GM21515 (cell line): ENCODE results near the gene ZNF26.
"Not testable (repeated sequence)": the region's sequence is repeated elsewhere in the genome, so short reads cannot be mapped to it uniquely, and the experiment has no call there.

Source experiments
- ATAC-seq: cut with Tn5 transposase; IDR thresholded peaks from one replicate; pipeline ENCODE4 v1.9.1; 2021; ENCODE audit not compliant: unreplicated experiment

Gene ZNF26

DNA sequence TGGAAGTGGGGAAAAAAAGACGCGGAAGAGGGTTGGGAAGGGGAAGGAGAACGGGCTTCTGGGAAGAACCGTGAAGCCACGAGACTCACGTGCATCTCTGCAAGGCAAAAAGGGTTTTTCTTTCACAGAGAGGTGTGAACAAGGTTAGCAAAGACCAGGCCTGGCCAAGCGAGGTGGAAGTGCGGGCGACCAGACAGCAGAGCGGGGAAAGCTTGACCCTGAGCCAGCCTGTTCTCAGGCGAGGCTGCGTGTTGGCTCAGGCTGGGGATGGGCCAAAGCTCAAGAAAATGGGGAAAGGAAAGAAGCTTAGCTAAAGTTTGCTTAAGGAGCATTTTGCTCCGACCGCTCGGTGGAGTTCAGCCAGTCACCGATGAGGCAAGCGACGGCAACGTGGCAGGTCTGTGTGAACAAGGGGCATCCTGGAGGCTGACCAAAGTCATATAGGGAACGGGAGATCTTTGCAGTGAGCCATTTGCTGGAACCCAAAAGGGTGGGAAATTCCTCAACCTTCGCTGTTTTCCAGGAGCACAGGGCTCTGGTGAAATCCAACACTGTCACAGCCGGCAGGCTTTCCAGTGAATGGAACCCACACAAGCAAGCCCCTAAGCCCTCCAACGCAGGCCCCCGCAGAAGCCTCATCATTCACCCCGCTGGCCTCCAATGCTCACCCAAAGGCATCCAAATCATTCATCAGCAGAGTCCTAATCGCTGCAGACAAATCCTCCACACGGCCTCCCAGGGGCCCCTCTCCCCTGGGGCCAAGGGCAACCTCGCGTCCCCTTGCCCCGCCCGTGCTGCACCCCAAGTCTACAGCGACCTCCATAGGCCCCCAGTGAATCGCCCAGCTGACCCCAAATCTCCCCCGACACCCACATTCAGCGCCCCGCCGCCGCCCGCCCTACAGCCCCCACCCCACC lies 30.8 kb upstream of the ZNF26 start:
- peak; percentile 22 for ATAC-seq

DNA sequence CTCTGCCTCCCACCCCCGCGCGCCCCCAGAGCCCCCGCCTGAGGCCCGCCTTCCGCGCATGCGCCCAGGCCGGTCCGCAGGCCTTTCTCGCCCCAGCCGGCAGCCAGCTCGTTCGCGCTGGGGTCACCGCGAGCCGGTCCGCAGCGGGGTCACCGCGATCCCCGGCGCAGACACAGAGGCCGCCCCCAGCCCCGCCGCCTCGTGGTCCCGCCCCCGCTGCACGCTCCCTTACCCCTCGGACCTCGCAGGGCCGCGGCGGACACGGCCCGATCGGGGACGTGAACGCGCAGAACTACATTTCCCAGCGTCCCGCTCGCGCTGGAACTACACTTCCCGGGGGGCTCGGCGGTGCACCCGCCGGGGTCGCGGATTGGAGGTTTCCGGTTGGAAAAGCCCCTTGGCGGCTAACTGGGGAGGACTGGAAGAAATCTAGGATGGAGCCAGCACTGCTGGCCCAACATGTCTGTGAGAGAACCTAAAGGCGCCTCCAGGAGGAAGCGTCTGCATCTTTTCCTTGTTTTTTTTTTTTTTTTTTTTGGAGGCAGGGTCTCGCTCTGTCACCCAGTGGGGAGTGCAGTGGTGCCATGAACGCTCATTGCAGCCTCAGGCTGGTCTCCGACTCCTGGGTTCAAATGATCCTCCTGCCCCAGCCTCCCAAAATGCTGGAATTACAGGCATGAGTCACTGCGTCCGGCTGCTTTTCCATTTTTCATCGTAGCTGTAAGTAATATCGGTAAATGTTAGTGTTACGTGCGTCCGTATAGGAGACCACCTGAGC lies 30.0 kb upstream of the ZNF26 start, which contains the start of gene ZNF605:
ZNF605 (minus strand) TSS at position 296 of the 778 bp plus-strand sequence. CDS start 10,671 bp downstream, outside the sequence.
- peak; percentile 92 for ATAC-seq

DNA sequence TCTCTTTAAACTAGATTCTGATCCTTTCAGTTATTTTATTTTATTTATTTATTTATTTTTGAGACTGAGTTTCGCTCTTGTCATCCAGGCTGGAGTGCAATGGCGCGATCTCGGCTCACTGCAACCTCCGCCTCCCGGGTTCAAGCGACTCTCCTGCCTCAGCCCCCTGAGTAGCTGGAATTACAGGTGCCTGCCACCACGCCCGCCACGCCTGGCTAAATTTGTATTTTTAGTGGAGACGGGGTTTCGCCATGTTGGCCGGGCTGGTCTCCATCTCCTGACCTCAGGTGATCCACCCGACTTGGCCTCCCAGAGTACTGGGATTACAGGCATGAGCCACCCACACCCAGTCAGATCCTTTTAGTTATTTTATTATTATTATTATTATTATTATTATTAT lies 24.4 kb upstream of the ZNF26 start:
- not testable (repeated sequence) for ATAC-seq

DNA sequence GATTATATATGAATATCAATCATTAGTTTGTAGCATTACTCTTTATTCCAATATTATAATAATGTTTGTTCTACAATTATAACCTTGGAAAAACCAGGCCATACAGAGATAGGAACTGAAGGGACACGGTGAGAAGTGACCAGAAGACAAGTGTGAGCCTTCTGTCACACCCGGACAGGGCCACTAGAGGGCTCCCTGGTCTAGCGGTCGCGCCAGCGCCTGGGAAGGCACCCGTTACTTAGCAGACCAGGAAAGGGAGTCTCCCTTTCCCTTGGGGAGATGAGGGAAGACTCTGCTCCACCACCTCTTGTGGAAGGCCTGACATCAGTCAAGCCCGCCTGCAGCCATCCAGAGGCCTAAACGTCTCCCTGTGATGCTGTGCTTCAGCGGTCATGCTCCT lies 22.2 kb upstream of the ZNF26 start:
- ATAC-seq, result not testable (repeated sequence)

DNA sequence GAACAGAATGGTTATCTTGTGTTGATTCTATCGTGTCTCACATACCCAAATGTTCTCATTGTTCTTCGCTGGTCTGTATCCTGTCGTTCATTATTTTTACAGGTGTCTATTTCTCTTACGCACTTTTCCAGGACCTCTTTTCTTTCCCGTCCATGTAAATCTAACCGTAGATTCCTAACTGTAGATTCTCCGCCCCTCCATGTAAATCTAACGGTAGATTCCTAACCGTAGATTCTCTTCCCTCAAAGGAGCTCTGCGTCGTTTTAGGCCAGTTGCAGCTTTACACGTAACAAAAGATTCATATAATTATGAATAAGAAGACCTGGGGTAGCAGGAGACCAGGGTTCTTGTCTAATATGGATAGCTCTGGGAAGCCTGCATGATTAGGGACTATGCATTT lies 20.4 kb upstream of the ZNF26 start:
- ATAC-seq, result no peak

DNA sequence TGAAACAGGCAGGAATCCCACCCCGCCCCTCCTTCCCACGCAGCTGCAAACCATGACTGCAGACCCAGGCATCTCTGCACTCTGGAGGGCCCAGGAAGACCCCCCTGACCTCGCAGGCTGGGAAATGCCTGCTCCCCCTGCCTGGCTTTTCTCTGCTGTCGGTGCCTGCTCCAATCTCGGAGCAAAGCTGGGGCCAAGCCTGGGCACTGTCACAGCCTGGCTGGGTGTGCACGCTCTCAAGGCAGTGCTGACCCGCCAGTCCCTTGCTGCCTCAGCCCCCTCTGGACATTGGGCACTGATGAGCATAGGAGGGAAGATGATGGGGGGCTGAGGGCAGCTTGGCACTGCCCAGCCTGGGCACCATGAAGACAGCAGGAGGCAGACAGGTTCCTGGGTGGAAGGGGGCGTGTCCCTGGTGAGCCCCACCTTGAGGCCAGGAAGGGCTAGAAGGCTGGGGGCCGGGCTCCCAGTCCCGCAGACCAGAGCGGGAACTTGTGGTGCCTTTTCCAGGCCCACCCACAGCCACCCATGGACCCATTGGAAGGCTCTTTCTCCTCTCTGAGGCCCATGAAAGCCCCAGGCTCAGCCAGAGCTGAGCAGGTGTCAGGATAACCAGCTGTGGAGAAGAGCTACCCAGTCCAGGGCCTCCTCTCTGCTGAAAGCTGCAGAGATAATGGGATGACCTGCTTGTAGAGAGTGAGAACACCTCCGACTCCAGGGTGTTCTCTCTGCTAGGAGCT lies 19.3 kb upstream of the ZNF26 start:
- no peak for ATAC-seq

DNA sequence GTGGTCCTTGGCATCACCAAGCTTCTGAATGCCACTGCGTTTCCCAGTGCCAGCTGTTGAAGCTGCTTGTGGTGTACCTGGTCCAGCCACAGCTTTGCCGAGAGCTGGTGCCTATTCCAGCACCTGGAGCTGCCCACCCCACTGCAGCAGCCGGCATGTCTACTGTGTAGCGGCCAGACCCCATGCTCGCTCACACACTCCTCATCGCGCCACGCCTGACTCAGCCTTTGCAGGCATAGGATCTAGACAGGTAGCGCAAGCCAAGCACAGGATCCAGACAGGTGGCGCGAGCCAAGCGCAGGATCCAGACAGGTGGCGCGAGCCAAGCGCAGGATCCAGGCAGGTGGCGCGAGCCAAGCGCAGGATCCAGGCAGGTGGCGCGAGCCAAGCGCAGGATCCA lies 18.4 kb upstream of the ZNF26 start:
- no peak for ATAC-seq

DNA sequence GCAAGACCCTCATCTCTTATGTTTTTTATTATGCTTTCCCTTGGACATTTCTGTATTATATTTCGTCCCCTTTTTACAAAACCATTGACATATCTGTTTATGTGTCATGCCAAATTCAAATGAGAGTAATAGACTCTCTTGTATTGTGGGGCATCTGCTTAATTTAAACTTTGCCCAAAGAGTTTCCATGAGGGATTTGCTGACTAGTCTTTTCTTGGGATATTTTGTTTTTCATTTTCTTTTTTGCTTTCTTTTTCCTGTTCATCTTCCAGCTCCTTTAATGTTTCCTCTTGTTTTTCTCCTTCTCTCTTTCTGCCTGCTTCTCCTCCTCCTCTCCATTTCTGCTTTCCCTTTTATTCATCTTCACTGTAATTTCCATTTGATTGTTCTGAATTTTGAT lies 13.8 kb upstream of the ZNF26 start:
- no peak for ATAC-seq

DNA sequence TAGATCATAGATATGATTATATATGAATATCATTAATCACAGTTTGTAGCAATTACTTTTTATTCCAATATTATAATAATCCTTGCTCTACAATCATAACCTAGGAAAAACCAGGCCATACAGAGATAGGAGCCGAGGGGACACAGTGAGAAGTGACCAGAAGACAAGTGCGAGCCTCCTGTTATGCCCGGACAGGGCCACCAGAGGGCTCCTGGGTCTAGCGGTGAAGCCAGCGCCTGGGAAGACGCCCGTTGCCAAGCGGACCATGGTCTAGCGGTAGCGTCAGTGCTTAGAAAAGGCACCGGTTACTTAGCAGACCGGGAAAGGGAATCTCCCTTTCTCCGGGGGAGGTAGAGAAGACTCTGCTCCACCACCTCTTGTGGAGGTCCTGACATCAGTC lies 9.3 kb upstream of the ZNF26 start:
- not testable (repeated sequence) for ATAC-seq

DNA sequence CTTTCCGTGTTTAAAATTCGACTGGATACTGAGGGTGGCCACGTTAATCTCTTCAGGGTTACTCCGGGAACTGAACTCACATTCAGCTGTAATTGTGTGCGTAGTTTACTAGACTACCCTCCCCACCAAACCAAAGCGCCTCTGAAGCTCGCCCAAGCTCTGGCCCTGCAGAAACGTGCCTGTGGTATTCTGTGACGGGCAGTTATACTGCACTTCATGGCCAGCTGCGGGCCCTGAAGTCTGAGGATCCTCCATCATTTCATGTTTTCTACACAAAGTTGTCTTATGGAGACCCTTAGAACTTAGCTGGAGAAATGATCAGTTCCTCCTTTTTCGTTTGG lies 688 bp downstream of the ZNF26 start:
- no peak for ATAC-seq

DNA sequence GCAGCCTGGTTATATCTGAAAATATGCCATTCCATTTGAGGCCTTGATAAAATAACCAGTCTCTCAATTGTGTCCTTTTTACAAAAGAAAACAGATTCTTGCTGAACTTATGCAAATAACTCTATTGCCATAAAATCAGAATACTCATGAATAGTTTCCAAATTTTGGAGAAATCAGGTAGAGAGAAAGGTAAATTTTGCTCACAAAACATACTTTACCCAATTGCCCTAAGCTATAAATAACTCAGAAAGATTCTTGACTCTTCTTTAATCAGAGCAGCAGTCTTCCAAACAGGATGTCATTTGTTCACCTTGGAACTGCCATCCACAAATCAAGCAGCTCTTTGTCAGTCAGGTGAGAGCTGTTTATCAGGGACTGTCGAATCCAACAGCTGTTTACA lies 12.6 kb downstream of the ZNF26 start:
- no peak for ATAC-seq

DNA sequence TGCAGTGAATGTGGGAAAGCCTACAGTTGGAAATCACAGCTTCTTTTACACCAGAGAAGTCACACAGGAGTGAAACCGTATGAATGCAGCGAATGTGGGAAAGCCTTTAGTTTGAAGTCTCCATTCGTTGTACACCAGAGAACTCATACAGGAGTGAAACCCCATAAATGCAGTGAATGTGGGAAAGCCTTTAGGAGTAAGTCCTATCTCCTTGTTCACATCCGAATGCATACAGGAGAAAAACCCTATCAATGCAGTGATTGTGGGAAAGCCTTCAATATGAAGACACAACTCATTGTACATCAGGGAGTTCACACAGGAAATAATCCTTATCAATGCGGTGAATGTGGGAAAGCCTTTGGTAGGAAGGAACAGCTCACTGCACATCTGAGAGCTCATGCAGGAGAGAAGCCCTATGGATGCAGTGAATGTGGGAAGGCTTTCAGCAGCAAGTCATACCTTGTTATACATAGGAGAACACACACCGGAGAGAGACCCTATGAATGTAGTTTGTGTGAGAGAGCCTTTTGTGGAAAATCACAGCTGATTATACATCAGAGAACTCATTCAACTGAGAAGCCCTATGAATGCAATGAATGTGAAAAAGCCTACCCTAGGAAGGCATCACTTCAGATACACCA lies 24.6 kb downstream of the ZNF26 start:
- ATAC-seq, result no peak

DNA sequence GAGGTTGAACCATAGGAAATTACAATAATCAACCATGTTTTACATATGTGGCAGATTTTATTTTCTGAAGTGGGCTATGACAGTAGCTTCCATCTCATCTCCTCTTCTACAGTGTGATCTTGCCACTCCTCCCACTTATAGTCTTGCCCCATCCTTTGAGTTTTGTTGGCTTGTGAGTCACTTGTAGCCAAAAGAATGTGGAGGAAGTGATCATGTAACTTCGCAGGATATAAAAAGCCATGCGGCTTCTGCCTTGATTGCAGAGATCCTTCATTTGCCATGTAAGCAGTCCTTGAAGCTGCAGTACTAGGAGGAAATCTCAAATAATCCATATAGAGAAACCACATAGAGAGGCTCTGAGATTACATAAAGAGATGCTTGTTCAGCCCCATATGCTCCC lies 37.4 kb downstream of the ZNF26 start:
- ATAC-seq, result no peak

DNA sequence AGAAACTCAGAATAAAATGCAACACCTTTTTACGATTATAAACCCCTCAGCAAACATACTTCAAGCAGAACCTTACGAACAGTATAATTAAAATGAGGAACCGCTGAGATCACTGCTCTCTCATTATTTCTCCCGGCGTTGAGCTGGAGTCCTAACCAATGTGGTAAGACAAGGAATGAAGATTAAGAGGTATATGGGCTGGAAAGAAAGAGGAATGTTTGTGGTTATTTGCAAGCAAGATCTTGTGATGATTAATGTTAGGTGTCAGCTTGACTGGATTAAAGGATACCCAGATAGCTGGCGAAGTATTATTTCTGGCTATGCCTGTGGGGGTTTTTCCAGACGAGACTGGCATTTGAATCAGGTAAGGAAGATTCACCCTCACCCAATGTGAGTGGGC lies 40.8 kb downstream of the ZNF26 start:
- no peak for ATAC-seq

DNA sequence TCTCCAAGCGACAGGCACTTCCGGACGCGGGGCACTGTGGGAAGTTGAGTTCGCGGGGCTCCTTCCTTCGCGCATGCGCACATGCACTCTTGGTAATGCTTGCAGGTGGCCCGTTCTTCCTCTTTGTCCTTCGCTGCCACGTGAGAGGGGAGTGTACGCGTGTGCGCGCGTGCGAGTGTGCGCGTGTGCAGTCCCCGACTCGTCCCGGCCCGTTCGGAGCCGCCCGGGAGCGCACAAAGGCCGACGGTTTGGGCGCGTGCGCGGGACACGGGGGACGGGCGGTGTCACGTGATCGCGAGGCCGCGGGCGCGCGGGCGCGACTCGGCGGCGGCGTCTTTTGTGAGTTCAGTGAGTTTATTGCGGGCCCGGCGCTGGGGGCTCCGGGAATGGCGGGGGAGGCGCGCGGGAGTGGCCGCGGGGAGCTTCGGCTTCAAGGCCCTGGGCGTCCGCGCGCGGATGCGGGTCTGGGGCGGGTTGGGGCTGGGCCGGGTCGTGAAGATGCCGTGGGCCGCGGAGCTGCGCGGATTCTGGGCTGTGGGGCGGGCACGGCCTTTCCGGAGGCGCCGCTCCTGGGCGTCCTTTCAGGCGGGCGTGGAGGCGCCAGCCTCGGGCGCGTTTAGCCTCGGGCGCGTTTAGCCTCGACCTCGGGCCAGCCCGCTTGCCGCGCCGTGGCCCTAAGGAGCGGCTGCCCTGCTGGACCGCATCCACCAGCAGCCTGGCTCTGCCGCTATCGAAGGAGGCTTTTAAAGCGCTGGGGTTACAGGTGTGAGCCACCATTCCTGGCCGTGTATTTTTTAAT lies 51.2 kb downstream of the ZNF26 start, which contains the start of gene ZNF84:
ZNF84 (plus strand) TSS at position 303 of the 799 bp plus-strand sequence. CDS start 3,959 bp downstream, outside the sequence.
- peak; percentile 96 for ATAC-seq

DNA sequence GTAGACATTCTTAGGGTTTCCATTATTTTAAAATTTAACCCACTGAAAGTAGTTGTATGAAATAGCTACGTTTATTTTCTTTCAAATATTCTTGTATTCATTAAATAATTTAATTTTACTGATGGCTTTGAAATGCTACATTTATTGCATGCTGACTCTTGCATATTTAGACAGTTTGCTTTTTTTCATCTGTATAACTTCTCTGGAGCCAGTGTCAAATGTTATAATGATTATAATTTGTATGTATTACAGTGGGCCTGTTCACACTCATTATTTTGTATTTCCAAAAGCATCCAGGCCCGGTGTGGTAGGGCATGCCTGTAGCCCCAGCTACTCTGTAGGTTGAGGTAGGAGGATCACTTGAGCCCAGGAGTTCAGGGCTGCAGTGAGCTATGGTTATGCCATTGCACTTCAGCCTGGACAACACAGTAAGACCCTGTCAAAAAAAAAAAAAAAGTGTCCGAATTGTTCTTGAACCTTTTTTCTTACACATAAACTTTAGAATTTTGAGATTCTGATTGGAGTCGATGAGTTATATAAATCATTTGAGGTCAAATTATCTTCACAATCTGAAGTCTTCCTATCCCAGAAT lies 52.0 kb downstream of the ZNF26 start:
- ATAC-seq, result no peak

DNA sequence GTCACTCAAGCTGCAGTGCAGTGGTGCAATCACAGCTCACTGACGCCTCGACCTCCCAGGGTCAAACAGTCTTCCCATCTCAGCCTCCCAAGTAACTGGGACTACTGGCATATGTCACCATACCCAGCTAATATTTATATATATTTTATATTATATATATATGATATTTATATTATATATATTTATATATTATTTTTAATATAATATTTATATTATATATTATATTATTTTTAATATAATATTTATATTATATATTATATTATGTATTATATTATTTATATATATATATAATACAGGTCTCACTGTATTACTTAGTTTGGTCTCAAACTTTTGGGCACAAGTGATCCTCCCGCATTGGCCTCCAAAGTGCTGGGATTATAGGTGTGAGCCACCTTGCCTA lies 60.5 kb downstream of the ZNF26 start:
- ATAC-seq, result no peak

DNA sequence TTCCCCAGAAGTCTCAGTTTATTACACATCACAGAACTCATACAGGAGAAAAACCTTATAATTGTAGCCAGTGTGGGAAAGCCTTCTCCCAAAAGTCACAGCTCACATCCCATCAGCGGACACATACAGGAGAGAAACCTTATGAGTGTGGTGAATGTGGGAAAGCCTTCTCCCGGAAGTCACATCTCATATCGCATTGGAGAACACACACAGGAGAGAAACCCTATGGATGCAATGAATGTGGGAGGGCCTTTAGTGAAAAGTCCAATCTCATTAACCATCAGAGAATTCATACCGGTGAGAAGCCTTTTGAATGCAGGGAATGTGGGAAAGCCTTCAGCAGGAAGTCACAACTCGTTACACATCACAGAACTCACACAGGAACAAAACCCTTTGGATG lies 71.3 kb downstream of the ZNF26 start:
- no peak for ATAC-seq

DNA sequence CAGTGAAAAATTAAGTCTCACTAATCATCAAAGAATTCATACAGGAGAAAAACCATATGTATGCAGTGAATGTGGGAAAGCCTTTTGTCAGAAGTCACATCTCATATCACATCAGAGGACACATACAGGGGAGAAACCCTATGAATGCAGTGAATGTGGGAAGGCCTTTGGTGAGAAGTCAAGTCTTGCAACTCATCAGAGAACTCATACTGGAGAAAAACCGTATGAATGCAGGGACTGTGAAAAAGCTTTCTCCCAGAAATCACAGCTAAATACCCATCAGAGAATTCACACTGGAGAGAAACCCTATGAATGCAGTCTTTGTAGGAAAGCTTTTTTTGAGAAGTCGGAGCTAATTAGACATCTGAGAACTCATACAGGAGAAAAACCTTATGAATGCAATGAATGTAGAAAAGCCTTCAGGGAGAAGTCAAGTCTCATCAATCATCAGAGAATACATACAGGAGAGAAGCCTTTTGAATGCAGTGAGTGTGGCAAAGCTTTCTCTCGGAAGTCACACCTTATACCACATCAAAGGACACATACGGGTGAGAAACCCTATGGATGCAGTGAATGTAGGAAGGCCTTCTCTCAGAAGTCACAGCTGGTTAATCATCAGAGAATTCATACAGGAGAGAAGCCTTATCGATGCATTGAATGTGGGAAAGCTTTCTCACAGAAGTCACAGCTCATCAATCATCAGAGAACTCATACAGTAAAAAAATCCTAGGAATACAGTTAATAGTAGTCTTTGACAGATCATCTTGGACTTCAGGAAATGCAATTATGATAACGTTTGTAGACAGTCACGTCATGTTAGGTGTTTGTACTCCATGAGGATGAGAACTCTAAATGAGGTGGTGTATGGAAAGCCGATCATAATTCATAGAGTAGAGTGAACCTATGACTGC lies 72.3 kb downstream of the ZNF26 start:
- no peak for ATAC-seq
